Stimulated activated naive CD8-positive, alpha-beta T cell treated with anti-CD3 and anti-CD28 coated beads, Interleukin-15, Interleukin-2, amounts not matched to agents 100 ng/mL and 50 ng/mL, for 24 hours (primary cell): ENCODE data around the gene CERKL.

Experiments
- H3K27ac Mint-ChIP-seq: one replicate; pipeline ENCODE4 v1.8.0; 2021; ENCODE audit warnings: mild to moderate bottlenecking, mixed read lengths
- H3K27me3 Mint-ChIP-seq: one replicate; pipeline ENCODE4 v1.8.0; 2021; ENCODE audit warnings: mixed read lengths
- H3K36me3 Mint-ChIP-seq: one replicate; pipeline ENCODE4 v1.8.0; 2021; ENCODE audit warnings: low read depth, mixed read lengths
- H3K4me1 Mint-ChIP-seq: one replicate; pipeline ENCODE4 v1.8.0; 2021; ENCODE audit warnings: low read depth, mixed read lengths
- H3K4me3 Mint-ChIP-seq: one replicate; pipeline ENCODE4 v1.8.0; 2021; ENCODE audit warnings: mild to moderate bottlenecking, mixed read lengths
- H3K9me3 Mint-ChIP-seq: one replicate; pipeline ENCODE4 v1.8.0; 2021; ENCODE audit warnings: mixed read lengths

The CERKL gene

GRCh38 chr2:181552808-181553207, 104.1 kb downstream of the CERKL start:
- H3K9me3 Mint-ChIP-seq = no peaks in the 10 kb centered on the region
- H3K27ac Mint-ChIP-seq = no peak overlapping the region
- H3K4me3 Mint-ChIP-seq = no peak overlapping the region
- H3K36me3 Mint-ChIP-seq = peaks cover 4% of the 10 kb centered on the region
- no peaks in the 10 kb centered on the region for H3K4me1 Mint-ChIP-seq
- no peaks in the 10 kb centered on the region for H3K27me3 Mint-ChIP-seq

DNA sequence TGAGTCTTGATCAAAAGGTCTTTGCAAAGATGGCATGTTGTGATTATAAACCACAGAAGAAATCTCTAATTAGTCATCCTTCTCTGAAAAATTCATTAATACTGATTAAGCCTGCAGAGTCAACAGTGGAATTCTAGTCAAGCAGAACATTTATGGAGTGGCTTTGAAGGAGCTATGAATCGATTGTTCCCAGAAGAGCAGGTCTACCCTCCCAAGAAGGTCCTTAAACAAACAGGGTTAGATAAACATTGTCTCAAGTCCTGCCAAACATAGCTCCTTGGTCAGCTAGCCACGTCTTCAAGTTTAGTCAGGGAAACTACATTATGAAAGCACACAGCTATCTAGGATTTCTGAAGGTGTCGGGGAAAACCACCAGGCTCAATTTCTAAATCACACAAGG, 110.8 kb downstream of the CERKL start:
- H3K9me3 Mint-ChIP-seq = peaks cover 8% of the 10 kb centered on the region
- H3K27ac Mint-ChIP-seq = no peak overlapping the region
- H3K4me1 Mint-ChIP-seq = no peaks in the 10 kb centered on the region
- no peaks in the 10 kb centered on the region for H3K27me3 Mint-ChIP-seq
- H3K4me3 Mint-ChIP-seq = no peak overlapping the region
- H3K36me3 Mint-ChIP-seq = peaks cover 4% of the 10 kb centered on the region

DNA sequence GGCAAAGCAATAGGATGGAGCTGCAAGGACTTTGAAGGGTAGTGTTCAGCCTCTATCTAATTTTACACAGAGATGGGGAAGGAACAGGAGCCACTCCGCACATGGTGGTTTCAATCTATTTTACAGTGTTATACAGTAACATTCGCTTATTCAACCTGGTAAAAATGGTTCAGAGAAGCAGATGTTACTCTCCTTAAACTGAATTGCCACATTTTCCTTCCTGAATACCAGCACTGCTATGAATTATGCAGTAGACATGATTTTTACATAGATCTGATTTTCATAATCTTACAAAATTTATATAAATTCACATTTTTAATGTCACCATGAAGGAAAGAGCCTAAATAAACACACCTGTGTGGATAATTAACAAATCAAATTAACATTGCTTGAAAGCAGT, 114.7 kb downstream of the CERKL start:
- H3K27ac Mint-ChIP-seq = no peak overlapping the region
- no peaks in the 10 kb centered on the region for H3K27me3 Mint-ChIP-seq

GRCh38 chr2:181540421-181540820, 116.5 kb downstream of the CERKL start:
- H3K36me3 Mint-ChIP-seq = peaks cover 51% of the 10 kb centered on the region
- H3K27ac Mint-ChIP-seq = no peak overlapping the region
- no peak overlapping the region for H3K4me3 Mint-ChIP-seq
- no peaks in the 10 kb centered on the region for H3K27me3 Mint-ChIP-seq
- H3K4me1 Mint-ChIP-seq = no peaks in the 10 kb centered on the region
- H3K9me3 Mint-ChIP-seq = peaks cover 3% of the 10 kb centered on the region

More for the DNA sequence above, 114.7 kb downstream of the CERKL start:
- H3K9me3 Mint-ChIP-seq = peaks cover 11% of the 10 kb centered on the region
- no peak overlapping the region for H3K4me3 Mint-ChIP-seq
- H3K4me1 Mint-ChIP-seq = no peaks in the 10 kb centered on the region
- H3K36me3 Mint-ChIP-seq = peaks cover 40% of the 10 kb centered on the region

GRCh38 chr2:181536730-181537129, 120.2 kb downstream of the CERKL start:
- H3K27ac Mint-ChIP-seq = no peak overlapping the region
- no peaks in the 10 kb centered on the region for H3K4me1 Mint-ChIP-seq
- H3K4me3 Mint-ChIP-seq = no peak overlapping the region
- H3K27me3 Mint-ChIP-seq = no peaks in the 10 kb centered on the region
- H3K36me3 Mint-ChIP-seq = peaks cover 83% of the 10 kb centered on the region
- peaks cover 3% of the 10 kb centered on the region for H3K9me3 Mint-ChIP-seq

DNA sequence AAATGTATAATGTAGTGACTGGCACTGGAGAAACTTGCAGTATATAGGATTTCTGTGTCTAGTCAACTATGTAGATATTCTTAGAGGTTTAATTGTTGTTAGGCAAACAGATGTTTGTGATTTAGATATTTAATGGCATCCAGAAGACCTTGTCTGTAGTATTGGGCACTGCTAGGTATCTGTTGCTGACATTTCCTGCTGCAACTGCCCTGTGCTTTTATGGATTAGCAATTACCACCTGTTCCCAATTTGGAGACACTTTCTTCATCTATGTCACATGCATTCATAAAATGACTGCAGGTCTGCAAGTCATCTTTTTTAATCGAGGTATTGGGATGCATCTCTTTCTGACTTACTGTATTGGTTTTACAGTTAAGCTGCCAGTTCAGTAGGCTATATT, 128.5 kb downstream of the CERKL start:
- H3K27me3 Mint-ChIP-seq = no peaks in the 10 kb centered on the region
- H3K27ac Mint-ChIP-seq = no peak overlapping the region
- H3K4me1 Mint-ChIP-seq = no peaks in the 10 kb centered on the region
- no peak overlapping the region for H3K4me3 Mint-ChIP-seq
- peaks cover 74% of the 10 kb centered on the region for H3K36me3 Mint-ChIP-seq
- no peaks in the 10 kb centered on the region for H3K9me3 Mint-ChIP-seq

GRCh38 chr2:181527058-181527457, 129.8 kb downstream of the CERKL start:
- H3K27me3 Mint-ChIP-seq = no peaks in the 10 kb centered on the region
- no peak overlapping the region for H3K4me3 Mint-ChIP-seq

GRCh38 chr2:181526014-181526413, 130.9 kb downstream of the CERKL start:
- H3K9me3 Mint-ChIP-seq = no peaks in the 10 kb centered on the region
- no peak overlapping the region for H3K4me3 Mint-ChIP-seq
- no peaks in the 10 kb centered on the region for H3K4me1 Mint-ChIP-seq
- no peak overlapping the region for H3K27ac Mint-ChIP-seq
- no peaks in the 10 kb centered on the region for H3K27me3 Mint-ChIP-seq
- peaks cover 70% of the 10 kb centered on the region for H3K36me3 Mint-ChIP-seq

More at GRCh38 chr2:181527058-181527457, 129.8 kb downstream of the CERKL start:
- Mint-ChIP-seq H3K4me1 (no peaks in the 10 kb centered on the region), H3K9me3 (no peaks in the 10 kb centered on the region), H3K27ac (no peak overlapping the region), H3K36me3 (peaks cover 72% of the 10 kb centered on the region)

DNA sequence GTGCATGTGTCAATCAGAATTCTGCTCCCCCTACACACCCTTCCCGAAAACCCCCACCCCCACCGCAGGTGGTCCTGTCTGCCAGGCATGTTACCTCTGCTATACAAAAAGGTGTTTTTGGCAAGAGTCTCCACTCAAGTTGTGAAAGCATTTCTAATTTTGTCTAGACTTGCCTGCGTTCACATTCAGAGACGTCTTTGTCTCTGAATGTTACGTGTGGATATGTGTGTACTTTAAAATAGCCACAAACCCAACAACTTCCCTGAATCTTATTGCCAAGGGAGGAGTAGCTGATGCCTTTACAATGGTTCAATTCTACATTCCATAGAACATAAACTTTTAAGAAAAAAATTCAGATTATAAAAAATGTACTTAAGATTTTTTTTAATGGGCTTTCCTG, 133.1 kb downstream of the CERKL start:
- H3K4me1 Mint-ChIP-seq = no peaks in the 10 kb centered on the region
- no peak overlapping the region for H3K27ac Mint-ChIP-seq
- no peaks in the 10 kb centered on the region for H3K9me3 Mint-ChIP-seq
- no peak overlapping the region for H3K4me3 Mint-ChIP-seq
- peaks cover 66% of the 10 kb centered on the region for H3K36me3 Mint-ChIP-seq
- no peaks in the 10 kb centered on the region for H3K27me3 Mint-ChIP-seq

DNA sequence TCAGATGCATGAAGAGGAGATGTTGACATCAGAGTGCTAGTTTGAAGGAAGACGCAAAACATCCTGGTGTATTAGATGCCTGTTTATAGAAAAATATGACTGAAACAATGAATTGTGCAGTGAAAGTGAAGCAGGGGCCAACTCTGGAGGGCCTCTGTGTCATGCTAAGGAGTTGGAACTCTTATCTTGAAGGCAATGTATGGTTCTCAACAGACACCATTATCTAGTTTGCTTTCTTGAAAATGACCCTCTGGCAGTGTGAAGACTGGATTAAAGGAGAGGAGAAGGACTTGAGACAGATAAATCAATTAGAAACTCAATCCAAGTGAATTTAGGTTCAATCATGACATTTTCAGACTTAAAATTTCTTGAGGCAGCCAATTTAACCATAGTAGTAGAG, 136.7 kb downstream of the CERKL start:
- H3K4me3 Mint-ChIP-seq = no peak overlapping the region
- peaks cover 25% of the 10 kb centered on the region for H3K4me1 Mint-ChIP-seq
- no peak overlapping the region for H3K27ac Mint-ChIP-seq
- no peaks in the 10 kb centered on the region for H3K9me3 Mint-ChIP-seq
- no peaks in the 10 kb centered on the region for H3K27me3 Mint-ChIP-seq
- peaks cover 66% of the 10 kb centered on the region for H3K36me3 Mint-ChIP-seq

DNA sequence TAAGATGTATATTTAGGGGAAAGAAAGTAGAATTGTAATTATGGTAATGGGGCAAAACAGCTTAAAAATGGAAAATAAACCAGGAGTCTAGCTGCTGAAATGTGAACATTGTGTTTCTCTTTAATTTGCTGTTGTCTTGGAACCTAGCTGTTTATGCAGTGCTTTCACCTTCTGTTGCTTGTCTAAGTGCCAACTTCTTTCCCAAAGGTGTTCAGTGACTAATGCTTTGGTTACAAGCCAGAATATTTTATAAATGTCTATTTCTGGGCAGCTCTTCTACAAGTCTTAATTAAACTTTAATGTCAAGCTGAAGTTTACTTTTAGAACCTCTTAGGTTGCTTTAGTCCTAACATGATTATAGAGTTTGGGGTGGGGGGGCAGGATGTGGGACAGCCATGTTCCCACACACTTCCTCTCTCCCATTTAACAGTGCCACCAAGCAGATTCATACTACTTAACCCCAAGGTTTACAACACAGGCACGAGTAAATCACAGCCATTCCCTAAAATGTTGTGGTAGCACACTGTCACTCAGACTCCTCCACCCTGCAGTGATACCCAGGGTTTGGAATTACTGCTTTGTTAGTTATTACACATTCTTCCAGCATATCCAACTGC, 139.1 kb downstream of the CERKL start:
- Mint-ChIP-seq H3K4me1 (peaks cover 31% of the 10 kb centered on the region), H3K4me3 (no peak overlapping the region), H3K36me3 (peaks cover 72% of the 10 kb centered on the region), H3K27ac (no peak overlapping the region), H3K27me3 (no peaks in the 10 kb centered on the region), H3K9me3 (no peaks in the 10 kb centered on the region)

DNA sequence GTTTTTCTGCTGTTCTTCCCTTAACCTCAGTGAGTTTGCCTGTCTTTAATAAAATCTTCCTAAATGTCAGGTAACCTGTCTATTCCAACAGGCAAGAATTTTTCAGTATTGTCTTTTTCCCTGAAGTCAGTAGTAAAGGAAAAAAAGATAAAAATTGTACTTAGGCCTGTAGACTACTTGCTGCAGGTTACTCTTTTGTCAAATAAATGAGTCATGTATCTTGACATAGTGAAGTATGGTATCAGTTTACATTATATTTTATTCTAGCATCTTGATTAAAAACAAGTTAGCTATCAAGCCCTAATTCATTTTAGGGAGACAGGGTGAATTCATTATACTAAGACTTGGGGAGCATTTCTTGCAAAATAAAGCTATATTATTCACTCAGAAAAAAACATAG, 139.9 kb downstream of the CERKL start:
- H3K4me1 Mint-ChIP-seq = peaks cover 31% of the 10 kb centered on the region
- H3K4me3 Mint-ChIP-seq = no peak overlapping the region
- H3K9me3 Mint-ChIP-seq = no peaks in the 10 kb centered on the region
- H3K27me3 Mint-ChIP-seq = no peaks in the 10 kb centered on the region
- H3K27ac Mint-ChIP-seq = no peak overlapping the region
- peaks cover 72% of the 10 kb centered on the region for H3K36me3 Mint-ChIP-seq

- Mint-ChIP-seq H3K4me1 (peaks cover 31% of the 10 kb centered on the region), H3K4me3 (no peak overlapping the region), H3K9me3 (no peaks in the 10 kb centered on the region)
Measured at GRCh38 chr2:181515719-181516118, 141.2 kb downstream of the CERKL start.

DNA sequence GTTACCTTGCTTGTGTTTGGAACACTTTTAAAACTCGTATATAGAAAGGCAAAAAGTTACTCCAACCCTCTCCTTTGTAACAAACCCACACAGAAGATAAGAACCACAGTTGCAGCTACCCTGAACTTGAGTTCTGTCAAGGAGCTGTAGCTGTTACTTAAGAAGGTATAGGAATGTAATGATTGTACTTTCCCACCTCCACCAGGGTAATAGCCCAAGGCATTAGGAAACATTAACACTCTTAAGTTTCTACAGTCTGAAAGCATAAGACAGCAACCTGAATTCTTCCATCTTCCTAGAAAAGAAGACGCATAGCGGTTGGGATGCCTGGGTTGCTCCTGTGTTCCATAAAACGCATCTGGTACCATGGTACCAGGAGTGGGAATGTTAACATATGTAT, 156.7 kb downstream of the CERKL start:
- peaks cover 36% of the 10 kb centered on the region for H3K36me3 Mint-ChIP-seq
- H3K27me3 Mint-ChIP-seq = no peaks in the 10 kb centered on the region
- H3K4me1 Mint-ChIP-seq = peaks cover 3% of the 10 kb centered on the region
- no peak overlapping the region for H3K4me3 Mint-ChIP-seq
- H3K9me3 Mint-ChIP-seq = no peaks in the 10 kb centered on the region
- no peak overlapping the region for H3K27ac Mint-ChIP-seq

More at GRCh38 chr2:181515719-181516118, 141.2 kb downstream of the CERKL start:
- H3K36me3 Mint-ChIP-seq = peaks cover 84% of the 10 kb centered on the region
- no peak overlapping the region for H3K27ac Mint-ChIP-seq
- H3K27me3 Mint-ChIP-seq = no peaks in the 10 kb centered on the region

DNA sequence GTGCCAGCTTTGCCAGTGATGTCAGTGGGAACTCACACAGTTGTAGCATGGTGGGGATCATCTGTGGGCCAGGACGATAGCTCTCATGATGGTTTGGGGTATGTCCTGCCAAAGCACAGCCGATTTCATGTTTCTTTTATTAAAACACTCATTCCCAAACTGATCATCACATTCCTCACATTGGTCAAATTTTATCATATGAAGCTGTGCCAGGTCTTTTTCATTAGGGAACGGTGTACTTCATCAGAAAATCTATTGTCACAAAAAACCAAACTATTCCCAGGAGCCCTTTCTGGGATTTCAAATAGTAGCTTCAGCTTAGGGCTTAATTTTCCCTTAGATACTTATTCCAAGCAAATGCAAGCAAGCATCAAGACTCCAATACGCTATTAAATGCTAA, 157.7 kb downstream of the CERKL start:
- Mint-ChIP-seq H3K36me3 (peaks cover 39% of the 10 kb centered on the region), H3K27ac (no peak overlapping the region), H3K4me3 (no peak overlapping the region), H3K27me3 (no peaks in the 10 kb centered on the region), H3K9me3 (no peaks in the 10 kb centered on the region), H3K4me1 (peaks cover 3% of the 10 kb centered on the region)
